K562 (cell line): ENCODE measurements around the gene CCDC186. TPM values are rescaled to one million over a fixed set of nuclear protein-coding genes. Genes with fewer than 3 reads are reported as not detected.

Experiments
- ATAC-seq: fragments of 200-7000 bp; cut with Tn5 transposase; 3 replicates; pipeline ENCODE4 v1.9.1; 2020; ENCODE audit warnings: moderate library complexity
- BruUV-seq: library from RNA; stranded (reverse); fragments of 400-500 nt; replicated peaks from 2 replicates; lab custom pipeline; 2021; lab: Mats Ljungman, UMichigan
- CTCF ChIA-PET: fragments of 300-600 bp; formaldehyde crosslinking; extraction: SDS; loops from one replicate; lab custom pipeline; 2021; ENCODE audit warnings: low intra/inter-chr PET ratio; lab: Yijun Ruan, JAX
- POLR2A ChIA-PET: fragments of 300-600, 350-650 bp; sonication (Branson Sonifier 250); formaldehyde crosslinking; extraction: SDS; loops from one replicate; lab custom pipeline; 2021; ENCODE audit warnings: antibody characterized with exemption, inconsistent platforms; lab: Yijun Ruan, JAX
- DNase-seq, 4 experiments: peaks; one replicate each; pipeline versions ENCODE4 v3.0.0 to v3.0.0-alpha.2; 2011 to 2018; ENCODE audit warnings: low spot score in 3 of 4, mixed read lengths in 3 of 4; ENCODE audit errors: extremely low read depth in 1 of 4
- FAIRE-seq: peaks from 2 replicates; lab custom pipeline; 2011; peaks lifted over from hg19 to GRCh38; lab: Jason Lieb, UNC
- H2AFZ ChIP-seq: 2 replicates; pipeline ENCODE4 v1.6.0; 2011; ENCODE audit warnings: low read depth, low read length, control low read depth, inconsistent platforms
- H3K27ac ChIP-seq: fragments of 200-600 bp; 3 replicates; pipeline ENCODE4 v1.8.0; 2011; ENCODE audit warnings: low read depth, mild to moderate bottlenecking, control low read depth, inconsistent platforms, low read length, moderate library complexity, mixed read lengths; ENCODE audit errors: extremely low read depth
- H3K27me3 ChIP-seq, 2 experiments: fragments of 300-600 bp in 1 of 2; 2 replicates in 1 of 2; 3 replicates in 1 of 2; pipeline versions ENCODE4 v1.6.0 to v1.8.0; 2011; ENCODE audit warnings: inconsistent platforms in 2 of 2, low read length in 2 of 2, mild to moderate bottlenecking in 1 of 2, mixed read lengths in 1 of 2, moderate library complexity in 1 of 2; ENCODE audit not compliant: control insufficient read depth in 2 of 2, insufficient read depth in 2 of 2
- H3K36me3 ChIP-seq: fragments of 300-600 bp; 3 replicates; pipeline ENCODE4 v1.8.0; 2011; ENCODE audit warnings: mild to moderate bottlenecking, low read length, inconsistent platforms; ENCODE audit not compliant: control insufficient read depth, insufficient read depth
- H3K4me1 ChIP-seq, 2 experiments: fragments of 200-600 bp in 1 of 2; replicated peaks in 1 of 2; 2 replicates in 1 of 2; 3 replicates in 1 of 2; pipeline versions ENCODE4 v1.5.1 to v1.8.0; 2011; ENCODE audit warnings: inconsistent platforms in 2 of 2, low read length in 2 of 2, mild to moderate bottlenecking in 1 of 2, mixed read lengths in 1 of 2, moderate library complexity in 1 of 2; ENCODE audit not compliant: control insufficient read depth in 2 of 2, insufficient read depth in 2 of 2
- H3K4me2 ChIP-seq: 2 replicates; pipeline ENCODE4 v1.6.1; 2011; ENCODE audit warnings: low read length, control low read depth, inconsistent platforms, mixed read lengths; ENCODE audit not compliant: insufficient read depth
- H3K4me3 ChIP-seq: fragments of 200-600 bp; sonication (generic), shearing (Covaris generic); 2 replicates; pipeline ENCODE4 v1.5.1; 2016; ENCODE audit warnings: control low read depth, inconsistent platforms
- H3K79me2 ChIP-seq: fragments of 200-600 bp; 3 replicates; pipeline ENCODE4 v1.8.0; 2011; ENCODE audit warnings: low read length, inconsistent platforms; ENCODE audit not compliant: control insufficient read depth, insufficient read depth
- H3K9ac ChIP-seq, 2 experiments: 2 replicates each; pipeline versions ENCODE4 v1.6.0 to v1.6.1; 2011; ENCODE audit warnings: low read depth in 2 of 2, low read length in 2 of 2, control low read depth in 1 of 2, inconsistent platforms in 1 of 2, mild to moderate bottlenecking in 1 of 2, mixed read lengths in 1 of 2; ENCODE audit not compliant: insufficient read depth in 1 of 2
- H3K9me1 ChIP-seq: one replicate; pipeline ENCODE4 v1.6.0; 2011; ENCODE audit warnings: inconsistent platforms, mild to moderate bottlenecking, low read length, moderate library complexity; ENCODE audit not compliant: control insufficient read depth, insufficient read depth
- H3K9me3 ChIP-seq: replicated peaks from 2 replicates; pipeline ENCODE4 v1.5.1; 2011; ENCODE audit warnings: low read depth, low read length, inconsistent platforms; ENCODE audit not compliant: control insufficient read depth, insufficient read depth
- H4K20me1 ChIP-seq: replicated peaks from 2 replicates; pipeline ENCODE4 v1.6.1; 2011; ENCODE audit warnings: low read length, inconsistent platforms, mixed read lengths; ENCODE audit not compliant: control insufficient read depth, insufficient read depth
- BHLHE40 ChIP-seq: IDR thresholded peaks from 2 replicates; pipeline ENCODE4 v1.6.1; 2011; ENCODE audit warnings: low read length, improper control_type of control experiment
- MEIS2 ChIP-seq: fragments of 450-650 bp; IDR thresholded peaks from 2 replicates; pipeline ENCODE4 v1.6.1; 2014; ENCODE audit warnings: mild to moderate bottlenecking; ENCODE audit not compliant: partially characterized antibody
- NCOA4 ChIP-seq: fragments of 450-650 bp; IDR thresholded peaks from 2 replicates; pipeline ENCODE4 v1.6.1; 2018; ENCODE audit warnings: mild to moderate bottlenecking; ENCODE audit not compliant: partially characterized antibody
- SAFB ChIP-seq: fragments of 200-400 bp; formaldehyde crosslinking; IDR thresholded peaks from 2 replicates; pipeline ENCODE4 v1.6.1; 2017; ENCODE audit warnings: low read depth, low read length, borderline replicate concordance
- SRSF9 ChIP-seq: fragments of 200-400 bp; formaldehyde crosslinking; IDR thresholded peaks from 2 replicates; pipeline ENCODE4 v1.6.1; 2017; ENCODE audit warnings: low read depth, low read length, borderline replicate concordance
- WGBS: fragments of 100-300 bp; shearing (Covaris generic); methylation state at CpG from one replicate; pipeline ENCODE4 v1.1.6; 2016; ENCODE audit warnings: low coverage, mixed read lengths; ENCODE audit not compliant: insufficient coverage; ENCODE audit errors: missing lambda C conversion rate; 5-methylcytosine and 5-hydroxymethylcytosine counted together
- in situ Hi-C: fragments of 300-500 bp; cut with MboI; formaldehyde crosslinking; loops from 4 replicates; pipeline ENCODE4 v1.15.0; 2018; ENCODE audit warnings: inconsistent platforms, mixed read lengths
- intact Hi-C: fragments of 100-400 bp; cut with micrococcal nuclease; formaldehyde crosslinking; loops from 2 replicates; pipeline ENCODE4 v1.14.2; 2022
- polyA plus RNA-seq, 8 experiments: library from polyadenylated mRNA; depleted of rRNA in 4 of 8; stranded (reverse) in 5 of 8; unstranded in 3 of 8; fragments of >200 nt; fragmentation: Nextera tagmentation in 2 of 8; fragmentation: Illumina TruSeq in 1 of 8; extraction: Ambion mirVana in 2 of 8; extraction: Trizol in 1 of 8; gene quantifications; 2 replicates each; pipeline versions ENCODE4 v1.2.1 to v1.2.3, GENCODE V29; 2011 to 2014; ENCODE audit warnings: inconsistent platforms in 1 of 8, missing spikeins in 1 of 8
- total RNA-seq, 7 experiments: library from RNA; depleted of rRNA in 6 of 7; stranded (reverse); fragments of >200 nt in 6 of 7; fragmentation: Illumina TruSeq in 2 of 7; extraction: Trizol in 2 of 7; gene quantifications; 2 replicates each; pipeline versions ENCODE4 v1.2.1 to v1.2.3, GENCODE V29; 2011 to 2021; ENCODE audit warnings: low replicate concordance in 1 of 7
- TF ChIP-seq, protein P1 (sequence below): sonication (generic); formaldehyde crosslinking; IDR thresholded peaks from 2 replicates; pipeline ENCODE4 v1.8.1; 2023; ENCODE audit warnings: mild to moderate bottlenecking, missing genetic modification reagents
- TF ChIP-seq, protein P2 (sequence below): sonication (generic); formaldehyde crosslinking; IDR thresholded peaks from 2 replicates; pipeline ENCODE4 v1.5.0; 2020; ENCODE audit warnings: missing genetic modification reagents
- TF ChIP-seq, protein P3 (sequence below): fragments of 450-650 bp; formaldehyde crosslinking; IDR thresholded peaks from 2 replicates; pipeline ENCODE4 v1.4.0; 2022; ENCODE audit warnings: missing genetic modification characterization
- TF ChIP-seq, protein P4 (sequence below): fragments of 450-650 bp; conservative IDR thresholded peaks from 2 replicates; pipeline ENCODE4 v1.6.1; 2016; ENCODE audit warnings: missing genetic modification characterization, low read depth, mild to moderate bottlenecking, control low read depth, missing compliant biosample characterization
- TF ChIP-seq, protein P5 (sequence below): sonication (generic); formaldehyde crosslinking; IDR thresholded peaks from 2 replicates; pipeline ENCODE4 v1.8.0; 2023; ENCODE audit warnings: missing genetic modification reagents, mild to moderate bottlenecking, borderline replicate concordance

Gene CCDC186
- total and polyA plus RNA-seq, 9 of the 15 experiments (the other 6 are each of a cell fraction or from before 2014, with no cell fraction given) = 2.0 to 7.5 (median 4.7) TPM

DNA sequence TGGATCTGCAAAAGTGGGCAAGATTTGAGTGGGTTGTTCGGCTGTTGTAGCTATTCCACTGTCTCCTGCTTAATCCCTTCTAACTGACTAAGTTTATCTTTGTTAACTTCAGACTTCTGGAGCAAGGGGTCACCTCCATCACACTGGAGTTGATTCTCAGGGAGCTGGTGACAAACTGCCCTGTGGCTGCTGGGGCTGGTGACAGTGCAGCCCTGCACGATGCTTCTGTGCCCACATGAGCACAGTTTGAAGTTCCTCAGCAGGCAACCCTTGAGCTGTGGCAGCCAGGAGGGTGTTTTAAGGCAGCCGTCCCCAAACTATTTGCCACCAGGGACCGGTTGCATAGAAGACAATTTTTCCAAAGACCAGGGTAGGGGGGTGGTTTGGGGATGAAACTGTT is 89.8 kb downstream of the CCDC186 start:
- ChIA-PET CTCF (no interaction called here), POLR2A (no interaction called here)
- Histone ChIP-seq H4K20me1 (no peaks in the 10 kb centered on the region), H3K9me1 (no peaks in the 10 kb centered on the region), H3K4me2 (no peak overlapping the region), H2AFZ (no peak overlapping the region), H3K27me3 (no peaks in the 10 kb centered on the region), H3K4me3 (no peak overlapping the region), H3K9me3 (no peaks in the 10 kb centered on the region), H3K27ac (no peak overlapping the region), H3K4me1 (peaks cover 0 to 4% of the 10 kb centered on the region in 2 experiments; a peak in 2 of 5 replicates), H3K79me2 (no peaks in the 10 kb centered on the region), H3K36me3 (no peaks in the 10 kb centered on the region), H3K9ac (no peak overlapping the region)
- intact Hi-C loops (no loop called here), in situ Hi-C loops (loop anchor here (5.0 kb wide), 1 partner anchor 127 kb away; no protein-coding TSS in a partner anchor)
- BruUV-seq = no TSS peak
- TF ChIP-seq MEIS2 (no peak), SAFB (no peak), NCOA4 (no peak), BHLHE40 (no peak), SRSF9 (no peak)
- TF ChIP-seq, protein P1, sequence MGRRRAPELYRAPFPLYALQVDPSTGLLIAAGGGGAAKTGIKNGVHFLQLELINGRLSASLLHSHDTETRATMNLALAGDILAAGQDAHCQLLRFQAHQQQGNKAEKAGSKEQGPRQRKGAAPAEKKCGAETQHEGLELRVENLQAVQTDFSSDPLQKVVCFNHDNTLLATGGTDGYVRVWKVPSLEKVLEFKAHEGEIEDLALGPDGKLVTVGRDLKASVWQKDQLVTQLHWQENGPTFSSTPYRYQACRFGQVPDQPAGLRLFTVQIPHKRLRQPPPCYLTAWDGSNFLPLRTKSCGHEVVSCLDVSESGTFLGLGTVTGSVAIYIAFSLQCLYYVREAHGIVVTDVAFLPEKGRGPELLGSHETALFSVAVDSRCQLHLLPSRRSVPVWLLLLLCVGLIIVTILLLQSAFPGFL (CRISPR knock-in tag) = no peak
- TF ChIP-seq, protein P2, sequence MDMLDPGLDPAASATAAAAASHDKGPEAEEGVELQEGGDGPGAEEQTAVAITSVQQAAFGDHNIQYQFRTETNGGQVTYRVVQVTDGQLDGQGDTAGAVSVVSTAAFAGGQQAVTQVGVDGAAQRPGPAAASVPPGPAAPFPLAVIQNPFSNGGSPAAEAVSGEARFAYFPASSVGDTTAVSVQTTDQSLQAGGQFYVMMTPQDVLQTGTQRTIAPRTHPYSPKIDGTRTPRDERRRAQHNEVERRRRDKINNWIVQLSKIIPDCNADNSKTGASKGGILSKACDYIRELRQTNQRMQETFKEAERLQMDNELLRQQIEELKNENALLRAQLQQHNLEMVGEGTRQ (CRISPR knock-in tag) = no peak
- TF ChIP-seq, protein P3, sequence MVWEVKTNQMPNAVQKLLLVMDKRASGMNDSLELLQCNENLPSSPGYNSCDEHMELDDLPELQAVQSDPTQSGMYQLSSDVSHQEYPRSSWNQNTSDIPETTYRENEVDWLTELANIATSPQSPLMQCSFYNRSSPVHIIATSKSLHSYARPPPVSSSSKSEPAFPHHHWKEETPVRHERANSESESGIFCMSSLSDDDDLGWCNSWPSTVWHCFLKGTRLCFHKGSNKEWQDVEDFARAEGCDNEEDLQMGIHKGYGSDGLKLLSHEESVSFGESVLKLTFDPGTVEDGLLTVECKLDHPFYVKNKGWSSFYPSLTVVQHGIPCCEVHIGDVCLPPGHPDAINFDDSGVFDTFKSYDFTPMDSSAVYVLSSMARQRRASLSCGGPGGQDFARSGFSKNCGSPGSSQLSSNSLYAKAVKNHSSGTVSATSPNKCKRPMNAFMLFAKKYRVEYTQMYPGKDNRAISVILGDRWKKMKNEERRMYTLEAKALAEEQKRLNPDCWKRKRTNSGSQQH (CRISPR knock-in tag) = no peak
- TF ChIP-seq, protein P4, sequence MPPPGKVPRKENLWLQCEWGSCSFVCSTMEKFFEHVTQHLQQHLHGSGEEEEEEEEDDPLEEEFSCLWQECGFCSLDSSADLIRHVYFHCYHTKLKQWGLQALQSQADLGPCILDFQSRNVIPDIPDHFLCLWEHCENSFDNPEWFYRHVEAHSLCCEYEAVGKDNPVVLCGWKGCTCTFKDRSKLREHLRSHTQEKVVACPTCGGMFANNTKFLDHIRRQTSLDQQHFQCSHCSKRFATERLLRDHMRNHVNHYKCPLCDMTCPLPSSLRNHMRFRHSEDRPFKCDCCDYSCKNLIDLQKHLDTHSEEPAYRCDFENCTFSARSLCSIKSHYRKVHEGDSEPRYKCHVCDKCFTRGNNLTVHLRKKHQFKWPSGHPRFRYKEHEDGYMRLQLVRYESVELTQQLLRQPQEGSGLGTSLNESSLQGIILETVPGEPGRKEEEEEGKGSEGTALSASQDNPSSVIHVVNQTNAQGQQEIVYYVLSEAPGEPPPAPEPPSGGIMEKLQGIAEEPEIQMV = no peak
- TF ChIP-seq, protein P5, sequence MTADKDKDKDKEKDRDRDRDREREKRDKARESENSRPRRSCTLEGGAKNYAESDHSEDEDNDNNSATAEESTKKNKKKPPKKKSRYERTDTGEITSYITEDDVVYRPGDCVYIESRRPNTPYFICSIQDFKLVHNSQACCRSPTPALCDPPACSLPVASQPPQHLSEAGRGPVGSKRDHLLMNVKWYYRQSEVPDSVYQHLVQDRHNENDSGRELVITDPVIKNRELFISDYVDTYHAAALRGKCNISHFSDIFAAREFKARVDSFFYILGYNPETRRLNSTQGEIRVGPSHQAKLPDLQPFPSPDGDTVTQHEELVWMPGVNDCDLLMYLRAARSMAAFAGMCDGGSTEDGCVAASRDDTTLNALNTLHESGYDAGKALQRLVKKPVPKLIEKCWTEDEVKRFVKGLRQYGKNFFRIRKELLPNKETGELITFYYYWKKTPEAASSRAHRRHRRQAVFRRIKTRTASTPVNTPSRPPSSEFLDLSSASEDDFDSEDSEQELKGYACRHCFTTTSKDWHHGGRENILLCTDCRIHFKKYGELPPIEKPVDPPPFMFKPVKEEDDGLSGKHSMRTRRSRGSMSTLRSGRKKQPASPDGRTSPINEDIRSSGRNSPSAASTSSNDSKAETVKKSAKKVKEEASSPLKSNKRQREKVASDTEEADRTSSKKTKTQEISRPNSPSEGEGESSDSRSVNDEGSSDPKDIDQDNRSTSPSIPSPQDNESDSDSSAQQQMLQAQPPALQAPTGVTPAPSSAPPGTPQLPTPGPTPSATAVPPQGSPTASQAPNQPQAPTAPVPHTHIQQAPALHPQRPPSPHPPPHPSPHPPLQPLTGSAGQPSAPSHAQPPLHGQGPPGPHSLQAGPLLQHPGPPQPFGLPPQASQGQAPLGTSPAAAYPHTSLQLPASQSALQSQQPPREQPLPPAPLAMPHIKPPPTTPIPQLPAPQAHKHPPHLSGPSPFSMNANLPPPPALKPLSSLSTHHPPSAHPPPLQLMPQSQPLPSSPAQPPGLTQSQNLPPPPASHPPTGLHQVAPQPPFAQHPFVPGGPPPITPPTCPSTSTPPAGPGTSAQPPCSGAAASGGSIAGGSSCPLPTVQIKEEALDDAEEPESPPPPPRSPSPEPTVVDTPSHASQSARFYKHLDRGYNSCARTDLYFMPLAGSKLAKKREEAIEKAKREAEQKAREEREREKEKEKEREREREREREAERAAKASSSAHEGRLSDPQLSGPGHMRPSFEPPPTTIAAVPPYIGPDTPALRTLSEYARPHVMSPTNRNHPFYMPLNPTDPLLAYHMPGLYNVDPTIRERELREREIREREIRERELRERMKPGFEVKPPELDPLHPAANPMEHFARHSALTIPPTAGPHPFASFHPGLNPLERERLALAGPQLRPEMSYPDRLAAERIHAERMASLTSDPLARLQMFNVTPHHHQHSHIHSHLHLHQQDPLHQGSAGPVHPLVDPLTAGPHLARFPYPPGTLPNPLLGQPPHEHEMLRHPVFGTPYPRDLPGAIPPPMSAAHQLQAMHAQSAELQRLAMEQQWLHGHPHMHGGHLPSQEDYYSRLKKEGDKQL (CRISPR knock-in tag) = no peak
- FAIRE-seq (no peak), ATAC-seq (no peak), DNase-seq (no peak)
- 14% methylated on average over 4 of the region's 4 CpGs for WGBS
